HepG2 (cell line): ENCODE data around the gene TPSB2. TPM values are rescaled to one million over a fixed set of nuclear protein-coding genes. Genes with fewer than 3 reads are reported as not detected.

Source experiments
- CC2D1A ChIP-seq: sonication (generic); formaldehyde crosslinking; IDR thresholded peaks from 2 replicates; pipeline ENCODE4 v1.8.1; 2023; ENCODE audit warnings: mild to moderate bottlenecking, missing genetic modification reagents
- FOXA3 ChIP-seq: IDR thresholded peaks from 2 replicates; pipeline ENCODE4 v1.6.1; 2016; ENCODE audit warnings: missing genetic modification reagents, missing compliant biosample characterization
- RBAK ChIP-seq: sonication (generic); formaldehyde crosslinking; IDR thresholded peaks from 2 replicates; pipeline ENCODE4 v1.5.1; 2020; ENCODE audit warnings: mild to moderate bottlenecking, missing genetic modification reagents
- SP4 ChIP-seq: sonication (generic); formaldehyde crosslinking; IDR thresholded peaks from 2 replicates; pipeline ENCODE4 v1.8.1; 2023; ENCODE audit warnings: mild to moderate bottlenecking, missing genetic modification reagents
- ZFP36L1 ChIP-seq: sonication (generic); formaldehyde crosslinking; IDR thresholded peaks from 2 replicates; pipeline ENCODE4 v1.8.0; 2022; ENCODE audit warnings: mild to moderate bottlenecking, missing genetic modification reagents, moderate library complexity
- ZKSCAN5 ChIP-seq: sonication (generic); formaldehyde crosslinking; IDR thresholded peaks from 2 replicates; pipeline ENCODE4 v1.5.1; 2020; ENCODE audit warnings: mild to moderate bottlenecking, missing genetic modification reagents
- ZNF12 ChIP-seq: sonication (generic); formaldehyde crosslinking; IDR thresholded peaks from 2 replicates; pipeline ENCODE4 v1.5.0; 2020; ENCODE audit warnings: missing genetic modification reagents
- ZNF230 ChIP-seq: sonication (generic); formaldehyde crosslinking; IDR thresholded peaks from 2 replicates; pipeline ENCODE4 v1.4.0; 2020; ENCODE audit warnings: mild to moderate bottlenecking, missing genetic modification reagents
- ZNF567 ChIP-seq: sonication (generic); formaldehyde crosslinking; IDR thresholded peaks from 2 replicates; pipeline ENCODE4 v1.8.1; 2023; ENCODE audit warnings: mild to moderate bottlenecking, missing genetic modification reagents, borderline replicate concordance
- polyA plus RNA-seq, 8 experiments: library from polyadenylated mRNA; depleted of rRNA in 3 of 8; stranded (reverse) in 7 of 8; unstranded in 1 of 8; fragments of >200 nt; fragmentation: Illumina TruSeq in 4 of 8; extraction: Trizol in 4 of 8; gene quantifications; 2 replicates each; pipeline versions ENCODE4 v1.2.1 to v1.2.3, GENCODE V29; 2011 to 2016; ENCODE audit warnings: low read depth in 4 of 8, missing spikeins in 1 of 8, mixed read lengths in 1 of 8; ENCODE audit not compliant: insufficient read depth in 1 of 8
- total RNA-seq, 5 experiments: library from RNA; depleted of rRNA; stranded (reverse); fragments of >200 nt; fragmentation: Illumina TruSeq; extraction: Trizol; gene quantifications; 2 replicates each; pipeline ENCODE4 v1.2.3, GENCODE V29; 2016; ENCODE audit warnings: low read depth in 1 of 5
- TF ChIP-seq, protein P1 (sequence below): sonication (generic); formaldehyde crosslinking; IDR thresholded peaks from 2 replicates; pipeline ENCODE4 v1.4.0; 2020; ENCODE audit warnings: missing genetic modification reagents
- TF ChIP-seq, protein P2 (sequence below): sonication (generic); IDR thresholded peaks from 2 replicates; pipeline ENCODE4 v1.6.1; 2016; ENCODE audit warnings: low read depth, borderline replicate concordance
- TF ChIP-seq, protein P3 (sequence below): sonication (generic); formaldehyde crosslinking; IDR thresholded peaks from 2 replicates; pipeline ENCODE4 v1.4.0; 2020; ENCODE audit warnings: missing genetic modification reagents
- TF ChIP-seq, protein P4 (sequence below): sonication (generic); formaldehyde crosslinking; IDR thresholded peaks from 2 replicates; pipeline ENCODE4 v1.8.0; 2022; ENCODE audit warnings: low read depth, missing genetic modification reagents
- TF ChIP-seq, protein P5 (sequence below): sonication (generic); formaldehyde crosslinking; IDR thresholded peaks from 2 replicates; pipeline ENCODE4 v1.8.0; 2022; ENCODE audit warnings: mild to moderate bottlenecking, missing genetic modification reagents, moderate library complexity
- TF ChIP-seq, protein P6 (sequence below): sonication (generic); formaldehyde crosslinking; IDR thresholded peaks from 2 replicates; pipeline ENCODE4 v1.4.0; 2020; ENCODE audit warnings: missing genetic modification reagents, borderline replicate concordance

TPSB2 gene
- total and polyA plus RNA-seq, 2 of the 13 experiments (the other 11 are each of a cell fraction or from before 2014, with no cell fraction given): not detected

DNA sequence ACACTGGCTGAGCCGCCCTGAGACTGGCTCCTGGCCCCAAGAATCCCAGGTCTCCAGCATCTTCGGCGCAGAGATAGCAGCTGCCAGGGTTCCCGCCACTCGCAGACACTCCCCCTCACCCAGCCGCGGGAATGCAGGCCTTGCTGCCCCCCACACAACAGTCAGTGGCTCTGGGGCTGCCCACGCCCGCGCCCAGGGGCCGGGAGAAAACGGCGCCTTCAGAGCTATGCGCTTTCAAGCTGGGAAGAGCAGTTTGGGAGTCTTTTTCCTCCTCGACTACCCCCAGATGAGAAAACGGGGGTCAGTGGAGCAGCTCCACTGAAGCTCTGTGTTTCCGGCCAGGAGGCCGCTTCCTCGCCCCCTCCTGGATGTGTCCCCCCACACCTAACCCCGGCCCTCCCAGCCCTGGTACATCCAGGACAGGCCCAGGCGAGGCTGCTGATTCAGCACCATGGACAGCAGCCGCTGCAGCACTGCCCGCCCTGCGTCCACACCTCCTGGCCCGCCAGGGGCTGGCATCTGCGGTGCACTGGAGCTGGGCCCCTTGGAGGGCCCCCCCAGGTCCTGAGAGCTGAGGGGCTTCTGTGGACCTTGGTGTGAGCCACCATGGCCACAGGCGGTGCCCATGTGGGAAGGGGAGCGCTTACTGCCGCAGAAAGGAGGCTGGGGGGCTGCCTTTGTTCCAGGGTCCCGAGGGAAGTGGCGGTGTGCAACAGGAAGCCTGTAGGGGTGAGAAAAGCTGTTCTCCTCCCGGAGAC is 41.4 kb downstream of the TPSB2 start (continued):
- TF ChIP-seq, protein P1, sequence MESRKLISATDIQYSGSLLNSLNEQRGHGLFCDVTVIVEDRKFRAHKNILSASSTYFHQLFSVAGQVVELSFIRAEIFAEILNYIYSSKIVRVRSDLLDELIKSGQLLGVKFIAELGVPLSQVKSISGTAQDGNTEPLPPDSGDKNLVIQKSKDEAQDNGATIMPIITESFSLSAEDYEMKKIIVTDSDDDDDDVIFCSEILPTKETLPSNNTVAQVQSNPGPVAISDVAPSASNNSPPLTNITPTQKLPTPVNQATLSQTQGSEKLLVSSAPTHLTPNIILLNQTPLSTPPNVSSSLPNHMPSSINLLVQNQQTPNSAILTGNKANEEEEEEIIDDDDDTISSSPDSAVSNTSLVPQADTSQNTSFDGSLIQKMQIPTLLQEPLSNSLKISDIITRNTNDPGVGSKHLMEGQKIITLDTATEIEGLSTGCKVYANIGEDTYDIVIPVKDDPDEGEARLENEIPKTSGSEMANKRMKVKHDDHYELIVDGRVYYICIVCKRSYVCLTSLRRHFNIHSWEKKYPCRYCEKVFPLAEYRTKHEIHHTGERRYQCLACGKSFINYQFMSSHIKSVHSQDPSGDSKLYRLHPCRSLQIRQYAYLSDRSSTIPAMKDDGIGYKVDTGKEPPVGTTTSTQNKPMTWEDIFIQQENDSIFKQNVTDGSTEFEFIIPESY (CRISPR knock-in tag): no peak
- no peak for TF ChIP-seq ZNF567 (CRISPR knock-in tag)
- no peak for TF ChIP-seq CC2D1A
- TF ChIP-seq, protein P2, sequence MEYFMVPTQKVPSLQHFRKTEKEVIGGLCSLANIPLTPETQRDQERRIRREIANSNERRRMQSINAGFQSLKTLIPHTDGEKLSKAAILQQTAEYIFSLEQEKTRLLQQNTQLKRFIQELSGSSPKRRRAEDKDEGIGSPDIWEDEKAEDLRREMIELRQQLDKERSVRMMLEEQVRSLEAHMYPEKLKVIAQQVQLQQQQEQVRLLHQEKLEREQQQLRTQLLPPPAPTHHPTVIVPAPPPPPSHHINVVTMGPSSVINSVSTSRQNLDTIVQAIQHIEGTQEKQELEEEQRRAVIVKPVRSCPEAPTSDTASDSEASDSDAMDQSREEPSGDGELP: no peak
- TF ChIP-seq, protein P3, sequence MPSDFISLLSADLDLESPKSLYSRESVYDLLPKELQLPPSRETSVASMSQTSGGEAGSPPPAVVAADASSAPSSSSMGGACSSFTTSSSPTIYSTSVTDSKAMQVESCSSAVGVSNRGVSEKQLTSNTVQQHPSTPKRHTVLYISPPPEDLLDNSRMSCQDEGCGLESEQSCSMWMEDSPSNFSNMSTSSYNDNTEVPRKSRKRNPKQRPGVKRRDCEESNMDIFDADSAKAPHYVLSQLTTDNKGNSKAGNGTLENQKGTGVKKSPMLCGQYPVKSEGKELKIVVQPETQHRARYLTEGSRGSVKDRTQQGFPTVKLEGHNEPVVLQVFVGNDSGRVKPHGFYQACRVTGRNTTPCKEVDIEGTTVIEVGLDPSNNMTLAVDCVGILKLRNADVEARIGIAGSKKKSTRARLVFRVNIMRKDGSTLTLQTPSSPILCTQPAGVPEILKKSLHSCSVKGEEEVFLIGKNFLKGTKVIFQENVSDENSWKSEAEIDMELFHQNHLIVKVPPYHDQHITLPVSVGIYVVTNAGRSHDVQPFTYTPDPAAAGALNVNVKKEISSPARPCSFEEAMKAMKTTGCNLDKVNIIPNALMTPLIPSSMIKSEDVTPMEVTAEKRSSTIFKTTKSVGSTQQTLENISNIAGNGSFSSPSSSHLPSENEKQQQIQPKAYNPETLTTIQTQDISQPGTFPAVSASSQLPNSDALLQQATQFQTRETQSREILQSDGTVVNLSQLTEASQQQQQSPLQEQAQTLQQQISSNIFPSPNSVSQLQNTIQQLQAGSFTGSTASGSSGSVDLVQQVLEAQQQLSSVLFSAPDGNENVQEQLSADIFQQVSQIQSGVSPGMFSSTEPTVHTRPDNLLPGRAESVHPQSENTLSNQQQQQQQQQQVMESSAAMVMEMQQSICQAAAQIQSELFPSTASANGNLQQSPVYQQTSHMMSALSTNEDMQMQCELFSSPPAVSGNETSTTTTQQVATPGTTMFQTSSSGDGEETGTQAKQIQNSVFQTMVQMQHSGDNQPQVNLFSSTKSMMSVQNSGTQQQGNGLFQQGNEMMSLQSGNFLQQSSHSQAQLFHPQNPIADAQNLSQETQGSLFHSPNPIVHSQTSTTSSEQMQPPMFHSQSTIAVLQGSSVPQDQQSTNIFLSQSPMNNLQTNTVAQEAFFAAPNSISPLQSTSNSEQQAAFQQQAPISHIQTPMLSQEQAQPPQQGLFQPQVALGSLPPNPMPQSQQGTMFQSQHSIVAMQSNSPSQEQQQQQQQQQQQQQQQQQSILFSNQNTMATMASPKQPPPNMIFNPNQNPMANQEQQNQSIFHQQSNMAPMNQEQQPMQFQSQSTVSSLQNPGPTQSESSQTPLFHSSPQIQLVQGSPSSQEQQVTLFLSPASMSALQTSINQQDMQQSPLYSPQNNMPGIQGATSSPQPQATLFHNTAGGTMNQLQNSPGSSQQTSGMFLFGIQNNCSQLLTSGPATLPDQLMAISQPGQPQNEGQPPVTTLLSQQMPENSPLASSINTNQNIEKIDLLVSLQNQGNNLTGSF (CRISPR knock-in tag): 0 out of 2 replicates have a peak, but pooled peaks have one; percentile 71
- TF ChIP-seq ZNF12 (CRISPR knock-in tag): peak; percentile 72; the same call in 1 of the 2 replicates
- peak; percentile 67; the same call in 1 of the 2 replicates for TF ChIP-seq ZNF230 (CRISPR knock-in tag)
- TF ChIP-seq RBAK (CRISPR knock-in tag): no peak
- TF ChIP-seq ZFP36L1 (CRISPR knock-in tag): peak; percentile 44; the same call in 1 of the 2 replicates
- TF ChIP-seq ZKSCAN5 (CRISPR knock-in tag): no peak
- TF ChIP-seq SP4 (CRISPR knock-in tag): no peak
- TF ChIP-seq, protein P4, sequence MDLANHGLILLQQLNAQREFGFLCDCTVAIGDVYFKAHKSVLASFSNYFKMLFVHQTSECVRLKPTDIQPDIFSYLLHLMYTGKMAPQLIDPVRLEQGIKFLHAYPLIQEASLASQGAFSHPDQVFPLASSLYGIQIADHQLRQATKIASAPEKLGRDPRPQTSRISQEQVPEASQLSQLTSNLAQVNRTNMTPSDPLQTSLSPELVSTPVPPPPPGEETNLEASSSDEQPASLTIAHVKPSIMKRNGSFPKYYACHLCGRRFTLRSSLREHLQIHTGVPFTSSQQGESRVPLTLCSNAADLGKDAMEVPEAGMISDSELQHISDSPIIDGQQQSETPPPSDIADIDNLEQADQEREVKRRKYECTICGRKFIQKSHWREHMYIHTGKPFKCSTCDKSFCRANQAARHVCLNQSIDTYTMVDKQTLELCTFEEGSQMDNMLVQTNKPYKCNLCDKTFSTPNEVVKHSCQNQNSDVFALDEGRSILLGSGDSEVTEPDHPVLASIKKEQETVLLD (CRISPR knock-in tag): no peak
- no peak for TF ChIP-seq FOXA3 (CRISPR knock-in tag)
- TF ChIP-seq, protein P5, sequence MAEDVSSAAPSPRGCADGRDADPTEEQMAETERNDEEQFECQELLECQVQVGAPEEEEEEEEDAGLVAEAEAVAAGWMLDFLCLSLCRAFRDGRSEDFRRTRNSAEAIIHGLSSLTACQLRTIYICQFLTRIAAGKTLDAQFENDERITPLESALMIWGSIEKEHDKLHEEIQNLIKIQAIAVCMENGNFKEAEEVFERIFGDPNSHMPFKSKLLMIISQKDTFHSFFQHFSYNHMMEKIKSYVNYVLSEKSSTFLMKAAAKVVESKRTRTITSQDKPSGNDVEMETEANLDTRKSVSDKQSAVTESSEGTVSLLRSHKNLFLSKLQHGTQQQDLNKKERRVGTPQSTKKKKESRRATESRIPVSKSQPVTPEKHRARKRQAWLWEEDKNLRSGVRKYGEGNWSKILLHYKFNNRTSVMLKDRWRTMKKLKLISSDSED (CRISPR knock-in tag): no peak
- TF ChIP-seq, protein P6, sequence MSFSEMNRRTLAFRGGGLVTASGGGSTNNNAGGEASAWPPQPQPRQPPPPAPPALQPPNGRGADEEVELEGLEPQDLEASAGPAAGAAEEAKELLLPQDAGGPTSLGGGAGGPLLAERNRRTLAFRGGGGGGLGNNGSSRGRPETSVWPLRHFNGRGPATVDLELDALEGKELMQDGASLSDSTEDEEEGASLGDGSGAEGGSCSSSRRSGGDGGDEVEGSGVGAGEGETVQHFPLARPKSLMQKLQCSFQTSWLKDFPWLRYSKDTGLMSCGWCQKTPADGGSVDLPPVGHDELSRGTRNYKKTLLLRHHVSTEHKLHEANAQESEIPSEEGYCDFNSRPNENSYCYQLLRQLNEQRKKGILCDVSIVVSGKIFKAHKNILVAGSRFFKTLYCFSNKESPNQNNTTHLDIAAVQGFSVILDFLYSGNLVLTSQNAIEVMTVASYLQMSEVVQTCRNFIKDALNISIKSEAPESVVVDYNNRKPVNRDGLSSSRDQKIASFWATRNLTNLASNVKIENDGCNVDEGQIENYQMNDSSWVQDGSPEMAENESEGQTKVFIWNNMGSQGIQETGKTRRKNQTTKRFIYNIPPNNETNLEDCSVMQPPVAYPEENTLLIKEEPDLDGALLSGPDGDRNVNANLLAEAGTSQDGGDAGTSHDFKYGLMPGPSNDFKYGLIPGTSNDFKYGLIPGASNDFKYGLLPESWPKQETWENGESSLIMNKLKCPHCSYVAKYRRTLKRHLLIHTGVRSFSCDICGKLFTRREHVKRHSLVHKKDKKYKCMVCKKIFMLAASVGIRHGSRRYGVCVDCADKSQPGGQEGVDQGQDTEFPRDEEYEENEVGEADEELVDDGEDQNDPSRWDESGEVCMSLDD: no peak
